Heart left ventricle (tissue), 16 donors: ENCODE results near the gene ASMTL. TPM values are rescaled to one million over a fixed set of nuclear protein-coding genes. Genes with fewer than 3 reads are reported as not detected.

Experiments
- ATAC-seq, 4 donors: fragments of 200-7000 bp; cut with Tn5 transposase; one replicate each; pipeline ENCODE4 v1.9.1; 2020 to 2022; ENCODE audit warnings: moderate library complexity in 4 of 4, mild to moderate bottlenecking in 3 of 4, moderate number of reproducible peaks in 1 of 4
- DNase-seq, 5 donors: peaks; one replicate each; pipeline ENCODE4 v3.0.0-alpha.2; 2020
- H3K27ac ChIP-seq, 12 donors: fragments of 200-600 bp; sonication (generic) in 4 of 12; one replicate each; pipeline versions ENCODE4 v1.5.0 to v1.8.0; 2016 to 2022; ENCODE audit warnings: mild to moderate bottlenecking in 2 of 12
- H3K27me3 ChIP-seq, 9 donors: fragments of 200-600 bp; sonication (generic) in 2 of 9; one replicate each; pipeline versions ENCODE4 v1.5.1 to v1.8.0; 2016 to 2022; ENCODE audit warnings: mild to moderate bottlenecking in 3 of 9
- H3K36me3 ChIP-seq, 9 donors: fragments of 200-600 bp; sonication (generic) in 2 of 9; one replicate each; pipeline versions ENCODE4 v1.5.0 to v1.8.0; 2018 to 2022; ENCODE audit warnings: mild to moderate bottlenecking in 2 of 9
- H3K4me1 ChIP-seq, 12 donors: fragments of 200-600 bp; sonication (generic) in 4 of 12; one replicate each; pipeline versions ENCODE4 v1.5.0 to v1.8.0; 2016 to 2022; ENCODE audit warnings: mild to moderate bottlenecking in 3 of 12
- H3K4me3 ChIP-seq, 12 donors: fragments of 200-600 bp; sonication (generic) in 4 of 12; one replicate each; pipeline versions ENCODE4 v1.5.0 to v1.8.0; 2017 to 2022; ENCODE audit warnings: mild to moderate bottlenecking in 9 of 12, moderate library complexity in 4 of 12
- H3K9me3 ChIP-seq, 12 donors: fragments of 200-600 bp; sonication (generic) in 4 of 12; one replicate each; pipeline versions ENCODE4 v1.5.0 to v1.8.0; 2016 to 2022; ENCODE audit warnings: mild to moderate bottlenecking in 1 of 12
- CTCF ChIP-seq, 12 donors: fragments of 200-600 bp; sonication (generic) in 4 of 12; IDR thresholded peaks; one replicate each; pipeline versions ENCODE4 v1.5.0 to v1.8.0; 2018 to 2022; ENCODE audit warnings: antibody characterized with exemption in 12 of 12, mild to moderate bottlenecking in 5 of 12
- POLR2A ChIP-seq, 2 donors: fragments of 450-650 bp; IDR thresholded peaks; one replicate each; pipeline ENCODE4 v1.6.1; 2017; ENCODE audit warnings: antibody characterized with exemption in 2 of 2, mild to moderate bottlenecking in 2 of 2, moderate library complexity in 2 of 2
- WGBS, 4 donors: extraction: QIAGEN DNeasy Blood & Tissue Kit in 2 of 4; methylation state at CpG; one replicate each; pipeline versions ENCODE4 v1.1.5 to v1.1.7; 2013 to 2018; 5-methylcytosine and 5-hydroxymethylcytosine counted together
- intact Hi-C, 10 donors: fragments of 100-400 bp; cut with DNase I; formaldehyde crosslinking; loops; one replicate each; pipeline versions ENCODE4 v1.11.1 to v1.14.2; 2022
- polyA plus RNA-seq, 2 donors: library from polyadenylated mRNA; stranded (reverse); fragments of 200-250 nt; gene quantifications; one replicate each; pipeline ENCODE4 v1.2.3, GENCODE V29; 2013
- total RNA-seq, 9 donors: library from RNA; depleted of rRNA in 2 of 9; stranded (reverse); fragments of >200 nt in 2 of 9; fragmentation: NEBNext Ultra II Directional in 3 of 9; extraction: Animal tissue kit (Norgen Biotek cat#: 25700) in 3 of 9; gene quantifications; one replicate each; pipeline versions ENCODE4 v1.1.0 to v1.2.4, GENCODE V29; 2016 to 2023
- donor health status: ischemic (EF 13 %, LVEDD 7.1; RV severe dilation, severe dysfunction).
- donor health status: healthy with polysubstance abuse.
- donor health status: DM: no; HTN: yes; CAD: no.
- donor health status: DM: no; HTN: no; CAD: no.
- donor health status: ischemic (EF 25% LVEDD 6.9; RV normal size, moderate dysfunction).
- donor health status: ischemic (EF 25% LVEDD 5.7; RV mildly dilated, moderate dysfunction).
- donor health status: healthy.
- donor health status: DM: yes; HTN: yes; CAD: no.
- donor health status: ischemic (EF 35%, LVEDD 5.7; RV mildly dilated, moderate dysfunction).
- donor health status: nonischemic (EF 11% LVEDD 7.7; RV severe dilation, severe dysfunction).
- donor health status: DM: yes; HTN: yes; CAD: no.
- donor health status: PGD.
- donor health status: ischemic (EF 29% LVEDD 5.4; RV normal size, mild dysfunction).
- donor health status: nonischemic (EF 23%, LVEDD 6.1; RV moderate dilation, normal function).

Gene ASMTL
- total and polyA plus RNA-seq, 11 donors, result 20.2 to 44.6 (median 29.1) TPM

GRCh38 chrX:1466971-1467561 lies 14.4 kb upstream of the ASMTL start:
- H3K27me3 ChIP-seq, result peaks cover 0 to 15% (median 4%) of the 10 kb centered on the region in 9 donors
- TF ChIP-seq CTCF (IDR thresholded peaks at IDR 0.05), result no peak
- TF ChIP-seq POLR2A (IDR thresholded peaks at IDR 0.05), result no peak
- peaks cover 0 to 4% (median 0%) of the 10 kb centered on the region in 9 donors for H3K36me3 ChIP-seq
- DNase-seq, result peak in 3 of 5 donors; percentile 8 to 58 (median 23)
- no peak for ATAC-seq
- no peaks in the 10 kb centered on the region for H3K9me3 ChIP-seq
- intact Hi-C loops, result loop anchor here in 1 of 10 donors (10.0 kb wide), 1 partner anchor 108 kb away; no protein-coding TSS in a partner anchor
- peak overlapping the region in 3 of 12 donors; percentile 10 to 34 (median 21) for H3K4me3 ChIP-seq
- peak overlapping the region in 5 of 12 donors; percentile 5 to 83 (median 57) for H3K27ac ChIP-seq
- WGBS, 4 donors, result 44 to 57% (median 53%) methylated on average over 19 to 20 of the region's 20 CpGs
- peaks cover 0 to 68% (median under 1%) of the 10 kb centered on the region in 12 donors for H3K4me1 ChIP-seq

- Histone ChIP-seq H3K9me3 (no peaks in the 10 kb centered on the region), H3K36me3 (peaks cover 0 to 4% (median 0%) of the 10 kb centered on the region in 9 donors), H3K27me3 (peaks cover 0 to 15% (median 4%) of the 10 kb centered on the region in 9 donors), H3K27ac (peak overlapping the region in 2 of 12 donors; percentile 60 to 83), H3K4me1 (peaks cover 0 to 62% (median under 1%) of the 10 kb centered on the region in 12 donors), H3K4me3 (no peak overlapping the region)
- WGBS, 4 donors, result 45 to 67% (median 57%) methylated on average over 30 to 36 of the region's 36 CpGs
- intact Hi-C loops, result loop anchor here in 1 of 10 donors (10.0 kb wide), 1 partner anchor 109 kb away; no protein-coding TSS in a partner anchor
- TF ChIP-seq POLR2A (IDR thresholded peaks at IDR 0.05) (no peak), CTCF (IDR thresholded peaks at IDR 0.05) (no peak)
- DNase-seq, result peak in 3 of 5 donors; percentile 7 to 66 (median 15)
- ATAC-seq, result no peak
Observed at GRCh38 chrX:1466232-1466661, 13.5 kb upstream of the ASMTL start.

GRCh38 chrX:1465286-1466231 lies 12.8 kb upstream of the ASMTL start:
- intact Hi-C loops, result loop anchor here in 1 of 10 donors (10.0 kb wide), 1 partner anchor 109 kb away; no protein-coding TSS in a partner anchor
- peak overlapping the region in 1 of 12 donors; percentile 76 for H3K27ac ChIP-seq

More at GRCh38 chrX:1465286-1466231, 12.8 kb upstream of the ASMTL start:
- DNase-seq (peak in 3 of 5 donors; percentile 4 to 48 (median 14)), ATAC-seq (no peak)
- Histone ChIP-seq H3K9me3 (no peaks in the 10 kb centered on the region), H3K4me3 (no peak overlapping the region), H3K27me3 (peaks cover 0 to 15% (median 4%) of the 10 kb centered on the region in 9 donors), H3K4me1 (peaks cover 0 to 62% (median under 1%) of the 10 kb centered on the region in 12 donors), H3K36me3 (peaks cover 0 to 4% (median 0%) of the 10 kb centered on the region in 9 donors)
- 47 to 70% (median 55%) methylated on average over 63 to 75 of the region's 75 CpGs for WGBS, 4 donors
- no peak for TF ChIP-seq POLR2A (IDR thresholded peaks at IDR 0.05)
- TF ChIP-seq CTCF (IDR thresholded peaks at IDR 0.05), result no peak
